Muscle of arm (tissue), 12 donors: ENCODE measurements around the gene UMAD1. TPM values are rescaled to one million over a fixed set of nuclear protein-coding genes. Genes with fewer than 3 reads are reported as not detected.

Experiments used
- DNase-seq: peaks from one replicate; pipeline ENCODE4 v3.0.0-alpha.2; 2013
- polyA plus RNA-seq, 12 donors: library from polyadenylated mRNA; unstranded; fragments of 120-200 nt; gene quantifications; one replicate each; pipeline ENCODE4 v1.2.1, GENCODE V29; 2013; ENCODE audit not compliant: insufficient read length in 12 of 12

Gene UMAD1
- polyA plus RNA-seq, 12 donors, result 7.5 to 12.0 (median 9.4) TPM; not detected in 1

- DNase-seq, result no peak
These were observed 47.8 kb downstream of the UMAD1 start for GRCh38 chr7:7688310-7688709.

- DNase-seq, result no peak
These were observed 48.4 kb downstream of the UMAD1 start for GRCh38 chr7:7688956-7689355.

- no peak for DNase-seq
These were observed 53.3 kb downstream of the UMAD1 start for GRCh38 chr7:7693881-7694280.

GRCh38 chr7:7694542-7694941, 54.0 kb downstream of the UMAD1 start:
- DNase-seq, result no peak

GRCh38 chr7:7695111-7695817, 54.7 kb downstream of the UMAD1 start:
- no peak for DNase-seq

GRCh38 chr7:7696458-7697119, 56.0 kb downstream of the UMAD1 start:
- DNase-seq, result no peak

- no peak for DNase-seq
These were observed 58.4 kb downstream of the UMAD1 start for GRCh38 chr7:7698930-7699329.

- no peak for DNase-seq
These were observed 58.8 kb downstream of the UMAD1 start for GRCh38 chr7:7699380-7699779.

- DNase-seq, result no peak
These were observed 59.4 kb downstream of the UMAD1 start for GRCh38 chr7:7699970-7700369.

GRCh38 chr7:7701527-7701926, 61.0 kb downstream of the UMAD1 start:
- no peak for DNase-seq

- DNase-seq, result no peak
These were observed 62.3 kb downstream of the UMAD1 start for GRCh38 chr7:7702826-7703225.

GRCh38 chr7:7703427-7703826, 62.9 kb downstream of the UMAD1 start:
- no peak for DNase-seq

GRCh38 chr7:7704867-7705266, 64.3 kb downstream of the UMAD1 start:
- no peak for DNase-seq

- DNase-seq, result no peak
These were observed 64.8 kb downstream of the UMAD1 start for GRCh38 chr7:7705318-7705717.

- no peak for DNase-seq
These were observed 65.6 kb downstream of the UMAD1 start for GRCh38 chr7:7706101-7706511.

GRCh38 chr7:7706556-7707172, 66.1 kb downstream of the UMAD1 start:
- no peak for DNase-seq

GRCh38 chr7:7707246-7707645, 66.7 kb downstream of the UMAD1 start:
- DNase-seq, result no peak

- no peak for DNase-seq
These were observed 67.3 kb downstream of the UMAD1 start for GRCh38 chr7:7707806-7708205.

GRCh38 chr7:7709291-7709690, 68.7 kb downstream of the UMAD1 start:
- DNase-seq, result no peak

- DNase-seq, result no peak
These were observed 69.9 kb downstream of the UMAD1 start for GRCh38 chr7:7710469-7710868.

GRCh38 chr7:7713730-7714129, 73.2 kb downstream of the UMAD1 start:
- DNase-seq, result no peak

- DNase-seq, result no peak
These were observed 77.9 kb downstream of the UMAD1 start, which contains the start of gene RPA3 for GRCh38 chr7:7718492-7718891. Gene RPA3 (minus strand): TSS chr7:7718607. CDS start chr7:7640418, 78,189 bp downstream.

GRCh38 chr7:7719236-7719635, 78.7 kb downstream of the UMAD1 start:
- peak; percentile 85 for DNase-seq
